Endothelial cell of umbilical vein (primary cell): ENCODE measurements around the gene TBC1D14. TPM values are rescaled to one million over a fixed set of nuclear protein-coding genes. Genes with fewer than 3 reads are reported as not detected.

Experiments
- BruUV-seq: library from RNA; stranded (reverse); fragments of 400-500 nt; replicated peaks from 2 replicates; lab custom pipeline; 2021; lab: Mats Ljungman, UMichigan
- CTCF ChIA-PET: fragments of 300-600, 350-600 bp; sonication (Branson Sonifier 250); formaldehyde crosslinking; loops from one replicate; lab custom pipeline; 2021; ENCODE audit warnings: antibody characterized with exemption, inconsistent platforms; lab: Charles Lee
- POLR2A ChIA-PET: fragments of 300-600, 350-600 bp; sonication (Branson Sonifier 250); formaldehyde crosslinking; loops from one replicate; lab custom pipeline; 2021; ENCODE audit warnings: antibody characterized with exemption, inconsistent platforms; lab: Charles Lee
- DNase-seq: peaks from one replicate; pipeline ENCODE4 v3.0.0-alpha.2; 2011; ENCODE audit warnings: low read depth, low spot score
- FAIRE-seq: peaks from 2 replicates; lab custom pipeline; 2011; peaks lifted over from hg19 to GRCh38; lab: Jason Lieb, UNC
- H2AFZ ChIP-seq: 2 replicates; pipeline ENCODE4 v1.6.0; 2012; ENCODE audit warnings: low read depth, low read length, control low read depth, inconsistent platforms
- H3K27ac ChIP-seq: 2 replicates; pipeline ENCODE4 v1.5.1; 2011; ENCODE audit warnings: low read depth, mild to moderate bottlenecking, control low read depth, low read length, moderate library complexity; ENCODE audit not compliant: insufficient read depth
- H3K27me3 ChIP-seq, 2 experiments: 2 replicates each; pipeline versions ENCODE4 v1.6.0 to v1.6.1; 2011; ENCODE audit warnings: low read length in 2 of 2, mixed read lengths in 1 of 2; ENCODE audit not compliant: control insufficient read depth in 2 of 2, insufficient read depth in 2 of 2
- H3K36me3 ChIP-seq, 2 experiments: 2 replicates in 1 of 2; 3 replicates in 1 of 2; pipeline ENCODE4 v1.5.1; 2011; ENCODE audit warnings: low read length in 2 of 2, mild to moderate bottlenecking in 1 of 2, moderate library complexity in 1 of 2; ENCODE audit not compliant: control insufficient read depth in 2 of 2, insufficient read depth in 2 of 2; ENCODE audit errors: extremely low read depth in 1 of 2
- H3K4me1 ChIP-seq: 3 replicates; pipeline ENCODE4 v1.5.1; 2011; ENCODE audit warnings: mild to moderate bottlenecking, low read length; ENCODE audit not compliant: control insufficient read depth, insufficient read depth; ENCODE audit errors: extremely low read depth
- H3K4me2 ChIP-seq: 2 replicates; pipeline ENCODE4 v1.6.1; 2011; ENCODE audit warnings: low read length, control low read depth, mixed read lengths; ENCODE audit not compliant: insufficient read depth
- H3K4me3 ChIP-seq, 3 experiments: fragments of 200-600 bp in 1 of 3; sonication (generic), shearing (Covaris generic) in 1 of 3; replicated peaks in 1 of 3; 2 replicates each; pipeline ENCODE4 v1.5.1; 2011 to 2016; ENCODE audit warnings: control low read depth in 3 of 3, low read length in 3 of 3, mild to moderate bottlenecking in 2 of 3, inconsistent platforms in 1 of 3, low read depth in 1 of 3, moderate library complexity in 1 of 3; ENCODE audit not compliant: insufficient read depth in 1 of 3
- H3K79me2 ChIP-seq: 2 replicates; pipeline ENCODE4 v1.6.0; 2012; ENCODE audit warnings: low read length, inconsistent platforms; ENCODE audit not compliant: control insufficient read depth, insufficient read depth
- H3K9ac ChIP-seq: replicated peaks from 2 replicates; pipeline ENCODE3; 2011; ENCODE audit warnings: low read length, control low read depth; ENCODE audit not compliant: insufficient read depth; ENCODE audit errors: extremely low read depth
- H3K9me1 ChIP-seq: replicated peaks from 3 replicates; pipeline ENCODE4 v1.6.0; 2011; ENCODE audit warnings: mild to moderate bottlenecking, low read length; ENCODE audit not compliant: control insufficient read depth, insufficient read depth; ENCODE audit errors: extremely low read depth
- H3K9me3 ChIP-seq: replicated peaks from 2 replicates; pipeline ENCODE4 v1.5.1; 2012; ENCODE audit warnings: low read length, inconsistent platforms; ENCODE audit not compliant: control insufficient read depth, insufficient read depth
- H4K20me1 ChIP-seq: replicated peaks from 2 replicates; pipeline ENCODE3; 2011; ENCODE audit warnings: mild to moderate bottlenecking, low read length; ENCODE audit not compliant: control insufficient read depth, insufficient read depth; ENCODE audit errors: extremely low read depth
- CTCF ChIP-seq, 2 donors: IDR thresholded peaks; 1 replicate in 1 of 2; 2 replicates in 1 of 2; pipeline ENCODE4 v1.5.1; 2011; ENCODE audit warnings: low read length in 2 of 2, mild to moderate bottlenecking in 2 of 2, moderate library complexity in 2 of 2, control low read depth in 1 of 2, inconsistent platforms in 1 of 2, low read depth in 1 of 2; ENCODE audit not compliant: insufficient read depth in 1 of 2; ENCODE audit errors: extremely low read depth in 1 of 2
- EZH2 ChIP-seq: IDR thresholded peaks from 2 replicates; pipeline ENCODE4 v1.6.1; 2012; ENCODE audit warnings: borderline replicate concordance, low read depth, mild to moderate bottlenecking, moderate library complexity, low read length, inconsistent platforms; ENCODE audit not compliant: severe bottlenecking
- FOS ChIP-seq: IDR thresholded peaks from 2 replicates; pipeline ENCODE4 v1.6.1; 2011; ENCODE audit warnings: mild to moderate bottlenecking, low read length, moderate library complexity, borderline replicate concordance; ENCODE audit not compliant: insufficient read depth
- GATA2 ChIP-seq: IDR thresholded peaks from 2 replicates; pipeline ENCODE4 v1.7.0; 2011; ENCODE audit warnings: low read depth, mild to moderate bottlenecking, moderate library complexity, mixed read lengths, low read length; ENCODE audit not compliant: insufficient read length, insufficient read depth
- JUN ChIP-seq: IDR thresholded peaks from 2 replicates; pipeline ENCODE4 v1.6.1; 2011; ENCODE audit warnings: borderline replicate concordance, low read depth; ENCODE audit not compliant: insufficient read length, insufficient read depth
- MAX ChIP-seq: IDR thresholded peaks from 2 replicates; pipeline ENCODE4 v1.6.1; 2011; ENCODE audit not compliant: insufficient read depth, insufficient read length
- MYC ChIP-seq: IDR thresholded peaks from one replicate; pipeline ENCODE4 v1.6.1; 2011; ENCODE audit warnings: mild to moderate bottlenecking, low read depth, low read length
- POLR2A ChIP-seq: IDR thresholded peaks from 2 replicates; pipeline ENCODE4 v1.6.1; 2012; ENCODE audit warnings: low read depth, mild to moderate bottlenecking, control low read depth, low read length
- POLR2AphosphoS5 ChIP-seq: IDR thresholded peaks from 2 replicates; pipeline ENCODE4 v1.6.1; 2012; ENCODE audit warnings: low read depth, mild to moderate bottlenecking, control low read depth, low read length, moderate library complexity; ENCODE audit not compliant: insufficient read depth
- dilution Hi-C: fragments of 300-500 bp; cut with MboI; formaldehyde crosslinking; loops from one replicate; pipeline ENCODE4 v1.15.0; 2019; ENCODE audit warnings: low sequenced_read_pairs; ENCODE audit not compliant: extremely low pct_ligation_motif_present
- intact Hi-C: fragments of 100-400 bp; cut with micrococcal nuclease; formaldehyde crosslinking; loops from one replicate; pipeline ENCODE4 v1.10.0; 2022
- polyA plus RNA-seq, 4 experiments: library from polyadenylated mRNA; depleted of rRNA in 3 of 4; stranded (reverse) in 3 of 4; unstranded in 1 of 4; fragments of >200 nt; gene quantifications; 2 replicates each; pipeline versions ENCODE4 v1.2.1 to v1.2.3, GENCODE V29; 2011 to 2012; ENCODE audit warnings: missing spikeins in 1 of 4
- total RNA-seq: library from RNA; stranded (reverse); gene quantifications from 2 replicates; pipeline ENCODE4 v1.2.3, GENCODE V29; 2021

The TBC1D14 gene
- total and polyA plus RNA-seq, 2 donors (not counting 3 experiments of a cell fraction or from before 2014, with no cell fraction given) = 23.7 to 24.8 TPM

DNA sequence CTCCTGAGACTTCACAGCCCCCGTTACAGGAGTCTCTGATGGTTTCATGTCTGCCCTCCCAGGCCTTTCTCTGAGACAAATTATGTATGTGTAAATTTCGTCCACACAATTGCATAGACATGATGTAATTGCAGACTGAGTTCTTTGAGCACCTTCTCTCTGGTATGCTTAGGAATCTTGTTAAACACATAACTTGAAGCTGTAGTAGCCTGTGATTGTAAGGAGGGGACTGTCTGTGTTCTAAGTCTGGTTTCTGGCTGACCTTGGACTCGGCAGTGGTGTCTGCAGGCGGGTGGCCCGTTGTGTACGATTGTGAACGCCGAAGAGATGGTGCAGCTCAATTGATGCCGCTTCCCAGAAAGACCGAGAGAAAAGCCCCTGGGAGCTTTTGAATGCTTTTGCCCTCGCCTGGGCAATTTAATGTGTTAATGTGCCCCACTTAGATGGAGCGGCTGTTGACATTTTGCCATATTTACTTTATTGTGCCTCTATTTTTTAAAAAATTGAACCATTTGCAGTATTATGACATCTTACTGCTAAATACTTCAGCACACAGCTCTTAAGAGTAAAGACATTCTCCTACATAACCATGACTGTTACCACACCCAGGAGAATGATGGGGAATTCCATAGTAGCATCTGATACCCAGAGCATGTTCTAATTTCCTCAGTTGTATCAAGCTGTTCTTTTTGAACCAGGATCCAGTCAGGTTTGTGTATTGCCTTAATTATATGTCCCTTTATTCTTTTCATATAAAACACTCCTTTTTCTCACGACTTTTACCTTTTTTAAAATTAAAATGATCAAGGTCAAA is 75.2 kb downstream of the TBC1D14 start:
- TF ChIP-seq EZH2 (no peak), JUN (no peak), POLR2A (no peak), GATA2 (no peak), CTCF (IDR thresholded peaks at IDR 0.05; ENCODE audit: extremely low read depth in 1 of 2, insufficient read depth in 1 of 2, low read depth in 1 of 2, low read length in 2 of 2) (no peak), FOS (no peak), MAX (no peak), POLR2AphosphoS5 (no peak), MYC (no peak)
- FAIRE-seq = no peak
- no TSS peak for BruUV-seq

More for the DNA sequence above, 75.2 kb downstream of the TBC1D14 start:
- Histone ChIP-seq H3K79me2 (peaks cover 16% of the 10 kb centered on the region), H3K9me1 (no peaks in the 10 kb centered on the region), H3K9me3 (no peaks in the 10 kb centered on the region), H3K9ac (no peak overlapping the region), H3K4me2 (peak overlapping the region; percentile 81), H3K27me3 (no peaks in the 10 kb centered on the region), H2AFZ (no peak overlapping the region), H3K36me3 (no peaks in the 10 kb centered on the region), H3K4me1 (peaks cover 48% of the 10 kb centered on the region), H3K27ac (no peak overlapping the region), H4K20me1 (no peaks in the 10 kb centered on the region), H3K4me3 (no peak overlapping the region)
- intact Hi-C loops = no loop called here
- DNase-seq = no peak
- ChIA-PET CTCF (interaction anchor here (1.2 to 3.6 kb wide), 4 partner anchors 10 to 83 kb away, joined by 3 to 28 read pairs (median 8); partner anchors contain the start of gene GRPEL1), POLR2A (no interaction called here)
- dilution Hi-C loops = loop anchor here (5.0 kb wide), 1 partner anchor 37 kb away; no protein-coding TSS in a partner anchor
